22Rv1 (cell line): ENCODE data around the gene ZNF516.
A peak's percentile ranks its signal among the peaks of the same experiment; 100 is the strongest.

Experiments used
- H3K27ac ChIP-seq: fragments of 450-650 bp; 2 replicates; pipeline ENCODE4 v1.5.1; 2017
- ZFX ChIP-seq: fragments of 450-650 bp; IDR thresholded peaks from 2 replicates; pipeline ENCODE4 v1.6.1; 2017; ENCODE audit warnings: antibody characterized with exemption, borderline replicate concordance
- TF ChIP-seq, protein P1 (sequence below): fragments of 450-650 bp; IDR thresholded peaks from 2 replicates; pipeline ENCODE4 v1.5.1; 2017; ENCODE audit warnings: mild to moderate bottlenecking

ZNF516 gene

GRCh38 chr18:76405681-76406356 is 89.2 kb downstream of the ZNF516 start:
- TF ChIP-seq ZFX, result no peak
- TF ChIP-seq, protein P1, sequence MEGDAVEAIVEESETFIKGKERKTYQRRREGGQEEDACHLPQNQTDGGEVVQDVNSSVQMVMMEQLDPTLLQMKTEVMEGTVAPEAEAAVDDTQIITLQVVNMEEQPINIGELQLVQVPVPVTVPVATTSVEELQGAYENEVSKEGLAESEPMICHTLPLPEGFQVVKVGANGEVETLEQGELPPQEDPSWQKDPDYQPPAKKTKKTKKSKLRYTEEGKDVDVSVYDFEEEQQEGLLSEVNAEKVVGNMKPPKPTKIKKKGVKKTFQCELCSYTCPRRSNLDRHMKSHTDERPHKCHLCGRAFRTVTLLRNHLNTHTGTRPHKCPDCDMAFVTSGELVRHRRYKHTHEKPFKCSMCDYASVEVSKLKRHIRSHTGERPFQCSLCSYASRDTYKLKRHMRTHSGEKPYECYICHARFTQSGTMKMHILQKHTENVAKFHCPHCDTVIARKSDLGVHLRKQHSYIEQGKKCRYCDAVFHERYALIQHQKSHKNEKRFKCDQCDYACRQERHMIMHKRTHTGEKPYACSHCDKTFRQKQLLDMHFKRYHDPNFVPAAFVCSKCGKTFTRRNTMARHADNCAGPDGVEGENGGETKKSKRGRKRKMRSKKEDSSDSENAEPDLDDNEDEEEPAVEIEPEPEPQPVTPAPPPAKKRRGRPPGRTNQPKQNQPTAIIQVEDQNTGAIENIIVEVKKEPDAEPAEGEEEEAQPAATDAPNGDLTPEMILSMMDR, result peak; percentile 56
- H3K27ac ChIP-seq, result no peak overlapping the region

GRCh38 chr18:76405280-76405679 is 89.8 kb downstream of the ZNF516 start:
- H3K27ac ChIP-seq, result no peak overlapping the region
- TF ChIP-seq, protein P1, result no peak
- no peak for TF ChIP-seq ZFX

DNA sequence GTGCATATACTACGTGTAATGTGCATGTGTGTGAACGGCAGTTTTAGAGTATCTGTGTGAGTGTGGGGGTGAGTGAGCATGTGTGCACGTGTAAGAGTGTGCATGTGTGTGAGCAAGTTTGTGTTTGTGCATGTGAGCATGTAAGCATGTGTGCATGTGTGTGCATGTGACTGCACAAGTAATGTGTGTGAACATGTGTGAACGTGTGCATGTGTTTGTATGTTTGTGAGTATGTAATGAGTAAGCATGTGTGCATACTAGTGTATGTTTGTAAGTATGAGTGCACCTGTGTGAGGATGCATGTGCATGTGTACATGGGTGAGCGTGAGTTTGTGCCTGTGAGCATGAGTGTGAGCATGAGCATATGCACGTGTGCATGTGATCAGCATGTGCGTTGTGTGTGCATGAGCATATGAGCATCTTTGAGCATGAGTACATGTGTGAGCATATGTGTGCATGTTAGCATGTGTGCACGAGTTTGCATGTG is 90.7 kb downstream of the ZNF516 start:
- TF ChIP-seq, protein P1, result no peak
- no peak for TF ChIP-seq ZFX
- no peak overlapping the region for H3K27ac ChIP-seq

GRCh38 chr18:76402026-76402990 is 92.7 kb downstream of the ZNF516 start:
- TF ChIP-seq, protein P1, result no peak
- no peak for TF ChIP-seq ZFX

GRCh38 chr18:76401498-76401897 is 93.5 kb downstream of the ZNF516 start:
- TF ChIP-seq ZFX, result no peak
- TF ChIP-seq, protein P1, result no peak
- H3K27ac ChIP-seq, result no peak overlapping the region

More at GRCh38 chr18:76402026-76402990, 92.7 kb downstream of the ZNF516 start:
- H3K27ac ChIP-seq, result no peak overlapping the region

DNA sequence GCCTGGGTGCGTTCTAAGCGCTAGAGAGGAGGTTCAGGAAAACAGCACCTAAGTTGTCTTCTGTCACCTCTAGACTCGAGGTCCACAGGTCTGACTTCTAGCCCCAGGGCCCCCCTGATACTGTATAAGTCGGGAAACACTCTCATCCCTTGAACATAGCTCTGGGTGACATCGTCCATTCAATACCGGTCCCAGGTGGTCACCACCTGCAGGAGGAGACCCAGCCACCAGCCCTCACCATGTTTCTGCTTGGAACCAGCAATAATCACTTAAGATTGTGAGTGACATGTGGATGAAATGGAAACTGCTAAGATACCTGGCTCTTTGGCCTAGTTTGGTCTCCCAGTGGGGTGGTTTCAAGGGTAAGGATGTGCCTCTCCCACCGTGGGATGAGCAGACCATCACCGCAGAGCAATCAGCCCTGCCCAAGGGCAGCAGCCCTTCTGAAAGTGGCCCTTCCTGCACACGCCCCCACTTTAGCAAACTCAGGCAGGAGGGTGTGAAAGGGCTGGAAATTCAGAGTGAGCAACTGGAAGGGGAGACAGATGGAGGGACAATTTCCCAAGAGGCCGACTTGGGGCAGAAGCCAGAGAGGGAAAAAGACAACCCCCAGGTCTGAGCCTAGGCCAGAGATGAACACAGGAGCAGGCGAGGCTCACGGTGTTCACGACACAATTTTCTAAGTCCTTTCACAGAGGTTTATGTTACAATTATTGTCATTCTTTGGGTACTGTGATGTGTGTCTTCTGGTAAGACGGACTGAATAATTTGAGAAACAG is 95.2 kb downstream of the ZNF516 start:
- H3K27ac ChIP-seq, result no peak overlapping the region
- no peak for TF ChIP-seq ZFX
- TF ChIP-seq, protein P1, result no peak
